NCI-H524 (cell line): ENCODE results near the gene SNAPC4.

Experiments
- DNase-seq, 2 experiments: peaks; one replicate each; lab custom pipeline; 2025; lab: John Stamatoyannopoulos, UW

Gene SNAPC4

DNA sequence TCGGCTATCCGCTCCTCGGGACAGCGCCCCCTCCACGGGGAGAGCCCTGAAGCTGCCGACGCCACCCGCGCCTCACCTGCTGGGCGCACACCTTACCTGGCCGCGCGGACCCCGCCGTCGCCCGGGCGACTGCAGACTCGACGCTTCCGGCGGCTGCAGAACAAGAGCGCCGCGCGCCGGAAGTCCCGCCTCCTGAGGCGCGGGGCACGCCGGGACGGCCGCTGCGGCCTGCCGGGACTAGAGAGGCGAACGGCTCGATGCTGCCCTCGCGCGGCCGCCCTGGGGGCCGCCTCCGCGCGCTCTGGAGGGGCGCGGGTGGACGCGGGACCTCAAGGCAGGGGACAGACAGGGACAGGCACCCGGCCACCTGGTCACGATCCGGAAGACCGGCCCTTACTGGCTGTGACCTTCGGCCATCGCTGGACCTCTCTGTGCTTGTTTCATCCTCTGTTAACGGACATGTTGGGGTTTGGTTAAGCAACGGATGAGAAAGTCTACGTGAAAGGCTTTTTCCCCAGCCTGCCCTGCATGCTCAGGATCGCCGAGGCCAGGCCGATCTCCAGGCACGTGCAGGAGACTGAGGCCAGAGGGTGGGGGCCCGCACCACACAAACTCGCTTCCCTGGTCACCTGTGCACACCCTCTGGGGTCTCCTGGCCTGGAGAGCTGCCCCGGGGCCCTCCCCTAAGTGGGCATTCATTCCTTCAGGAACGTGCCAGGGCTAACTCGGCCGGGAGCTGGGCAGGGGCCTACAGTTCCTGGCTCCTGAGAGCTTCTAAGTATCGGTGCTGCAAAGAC lies at the start of gene SNAPC4:
TSS of gene SNAPC4 (minus strand) at position 133 of the 797 bp plus-strand sequence. CDS start 1,742 bp downstream, outside the sequence.
- peak; percentile 81 to 93 for DNase-seq

DNA sequence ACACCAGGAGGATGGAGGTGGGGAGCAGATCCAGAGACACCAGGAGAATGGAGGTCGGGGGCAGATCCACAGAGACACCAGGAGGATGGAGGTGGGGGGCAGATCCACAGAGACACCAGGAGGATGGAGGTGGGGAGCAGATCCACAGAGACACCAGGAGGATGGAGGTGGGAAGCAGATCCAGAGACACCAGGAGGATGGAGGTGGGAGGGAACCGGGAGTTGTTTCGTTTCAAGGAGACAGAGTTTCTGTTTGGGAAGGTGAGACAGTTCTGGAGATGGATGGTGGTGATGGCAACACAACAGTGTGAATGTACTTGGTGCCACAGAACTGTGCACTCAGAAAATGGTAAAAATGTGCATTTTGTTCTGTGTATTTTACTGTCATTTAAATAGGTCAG lies 48.7 kb upstream of the SNAPC4 start:
- no peak for DNase-seq

DNA sequence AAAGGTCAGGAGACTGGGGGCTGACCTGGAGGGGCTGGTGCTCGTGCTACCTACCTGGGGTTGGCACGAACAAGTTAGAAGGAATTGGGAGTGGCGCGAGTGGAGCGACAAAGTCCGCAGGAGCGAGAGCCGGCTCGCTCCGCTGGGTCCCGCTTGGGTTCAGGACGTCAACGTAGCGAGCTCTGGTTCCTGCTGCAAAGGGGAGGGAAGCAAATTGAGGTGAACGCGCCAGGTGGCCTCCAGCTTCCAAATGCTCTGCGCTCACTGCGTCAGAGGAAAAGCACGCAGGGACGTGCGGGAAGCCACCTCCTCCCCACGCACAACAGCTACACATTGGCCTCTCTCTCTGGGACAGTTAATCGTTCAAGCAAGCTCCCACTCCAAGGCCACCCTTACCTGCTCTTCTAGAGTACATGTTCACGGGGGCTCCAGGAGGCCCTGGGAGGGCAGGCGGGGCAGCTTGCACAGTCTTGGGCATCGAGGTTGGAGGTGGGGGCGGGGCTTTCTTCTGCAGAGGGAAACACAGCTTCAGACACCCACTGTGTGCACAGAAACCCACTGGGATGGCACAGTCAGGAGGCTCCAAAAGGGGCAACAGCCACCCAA lies 47.3 kb upstream of the SNAPC4 start:
- DNase-seq: no peak

DNA sequence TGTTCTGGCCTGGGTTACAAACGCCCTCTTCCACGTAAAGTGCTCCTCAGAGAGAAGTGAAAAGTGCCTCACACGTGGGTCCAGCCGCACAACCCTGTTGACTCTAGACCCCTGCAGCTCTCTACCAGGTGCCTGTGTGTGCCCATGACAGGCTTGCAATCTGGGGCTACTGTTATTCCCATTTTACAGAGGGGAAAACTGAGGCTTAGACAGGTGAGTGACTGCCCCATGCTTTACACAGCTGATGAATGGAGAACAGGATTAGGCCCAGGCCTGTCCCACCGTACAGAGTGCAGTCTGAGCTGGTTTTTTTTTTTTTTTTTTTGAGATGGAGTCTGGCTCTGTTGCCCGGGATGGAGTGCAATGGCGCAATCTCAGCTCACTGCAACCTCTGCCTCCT lies 45.8 kb upstream of the SNAPC4 start:
- DNase-seq: no peak

GRCh38 chr9:136444102-136444501 lies 44.1 kb upstream of the SNAPC4 start:
- DNase-seq: no peak

GRCh38 chr9:136443687-136444086 lies 43.7 kb upstream of the SNAPC4 start:
- DNase-seq: no peak

GRCh38 chr9:136443087-136443486 lies 43.1 kb upstream of the SNAPC4 start:
- no peak for DNase-seq

GRCh38 chr9:136442265-136442664 lies 42.3 kb upstream of the SNAPC4 start:
- no peak for DNase-seq

DNA sequence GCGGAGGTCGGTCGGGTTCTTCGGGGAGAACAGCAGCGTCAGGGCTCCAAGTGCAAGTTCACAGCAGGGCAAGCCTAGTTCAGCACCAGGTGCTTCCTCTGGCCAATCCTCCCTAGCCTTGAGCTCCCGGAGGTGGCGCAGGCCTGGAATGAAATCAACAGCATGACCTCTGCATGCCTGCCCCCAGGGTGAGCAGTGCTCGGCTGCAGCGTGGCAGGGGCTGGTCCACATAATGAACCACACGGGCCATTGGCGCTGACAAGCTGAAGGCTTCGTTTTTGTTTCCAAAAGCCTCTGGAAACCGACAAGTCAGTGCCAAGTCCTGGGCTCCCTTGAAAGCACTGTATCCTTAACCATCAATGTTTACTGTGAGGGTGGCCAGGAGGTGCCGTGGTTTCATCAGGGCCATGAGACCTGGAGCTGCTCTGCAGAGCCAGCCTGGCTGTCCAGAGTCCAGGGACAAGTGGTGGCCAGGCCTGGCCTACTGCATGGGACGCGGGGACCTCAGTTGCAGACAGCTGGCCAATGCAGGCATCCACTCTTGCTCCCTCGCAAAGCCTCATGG lies 41.8 kb upstream of the SNAPC4 start:
- DNase-seq: no peak

DNA sequence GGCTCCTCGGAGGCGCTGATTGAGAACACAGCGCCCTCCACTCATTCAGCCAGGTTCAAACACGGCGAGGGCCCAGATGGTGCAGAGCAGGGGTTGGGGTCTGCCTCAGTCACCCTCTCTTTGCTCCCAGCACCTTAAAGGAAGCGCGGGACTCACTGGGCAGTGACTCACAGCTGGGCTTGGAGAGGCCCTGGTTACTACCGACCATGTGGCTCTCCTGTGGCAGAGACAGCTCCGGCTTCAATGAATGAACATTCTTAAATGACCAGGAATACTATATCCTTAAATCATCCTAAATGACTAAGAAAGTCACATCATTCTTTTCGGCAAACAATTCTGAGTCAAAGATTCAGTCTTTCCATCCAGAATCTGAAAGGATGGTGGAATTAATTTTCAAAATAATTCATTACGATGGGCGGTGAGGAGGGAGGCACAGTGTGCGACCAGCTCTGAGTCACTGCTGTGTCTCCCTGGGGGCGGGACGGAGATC lies 41.3 kb upstream of the SNAPC4 start:
- DNase-seq: no peak

DNA sequence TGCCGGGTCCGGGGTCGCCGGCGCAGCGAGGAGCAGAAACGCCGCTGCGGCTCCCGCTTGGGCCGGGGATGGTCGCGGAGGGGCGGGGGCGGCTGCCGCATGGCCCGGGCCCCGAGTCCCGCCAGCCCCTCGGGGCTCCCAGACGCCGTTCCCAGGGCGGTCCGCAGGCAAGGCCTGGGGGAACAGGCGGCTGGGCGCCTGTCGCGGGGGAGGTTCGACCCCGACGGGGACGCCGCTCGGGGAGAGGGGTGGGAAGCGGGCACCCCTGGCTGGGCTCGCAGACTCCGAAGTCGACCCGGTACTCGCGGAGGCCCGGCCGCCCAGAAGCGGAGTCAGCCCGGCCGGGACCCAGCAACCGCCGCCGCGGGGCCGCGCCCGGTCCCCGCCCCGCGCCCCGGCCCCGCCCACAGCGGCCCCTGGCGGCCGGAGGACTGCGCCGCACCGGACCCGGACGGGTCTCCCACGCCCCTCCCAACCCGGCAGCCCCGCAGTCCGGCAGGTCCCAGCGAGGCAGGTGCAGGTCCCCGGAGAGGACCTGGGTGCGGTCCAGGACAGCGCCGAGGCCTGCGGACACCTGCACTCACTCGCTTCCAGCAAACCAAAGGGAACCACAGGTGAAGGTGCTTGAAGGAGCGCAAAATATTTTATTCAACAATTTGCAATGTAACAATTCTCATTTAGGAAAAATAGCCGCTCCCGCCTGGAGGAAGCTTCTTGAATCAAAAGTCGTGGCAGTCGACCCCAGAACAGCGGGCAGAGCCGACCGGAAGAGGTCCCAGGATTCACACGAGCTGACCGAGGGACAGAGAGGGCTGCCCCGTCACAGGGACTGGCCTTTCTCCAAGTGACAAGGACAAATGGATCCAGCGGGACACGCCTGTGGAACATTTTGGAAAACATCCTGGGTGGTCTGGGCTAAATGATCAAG lies 39.8 kb upstream of the SNAPC4 start, which contains the start of gene INPP5E:
TSS of gene INPP5E (minus strand) at position 365 of the 928 bp plus-strand sequence. CDS start 426 bp downstream, outside the sequence.
- peak; percentile 26 to 60 for DNase-seq

GRCh38 chr9:136438548-136439480 lies 38.8 kb upstream of the SNAPC4 start:
- peak in 1 of 2 experiments; percentile 41 for DNase-seq

DNA sequence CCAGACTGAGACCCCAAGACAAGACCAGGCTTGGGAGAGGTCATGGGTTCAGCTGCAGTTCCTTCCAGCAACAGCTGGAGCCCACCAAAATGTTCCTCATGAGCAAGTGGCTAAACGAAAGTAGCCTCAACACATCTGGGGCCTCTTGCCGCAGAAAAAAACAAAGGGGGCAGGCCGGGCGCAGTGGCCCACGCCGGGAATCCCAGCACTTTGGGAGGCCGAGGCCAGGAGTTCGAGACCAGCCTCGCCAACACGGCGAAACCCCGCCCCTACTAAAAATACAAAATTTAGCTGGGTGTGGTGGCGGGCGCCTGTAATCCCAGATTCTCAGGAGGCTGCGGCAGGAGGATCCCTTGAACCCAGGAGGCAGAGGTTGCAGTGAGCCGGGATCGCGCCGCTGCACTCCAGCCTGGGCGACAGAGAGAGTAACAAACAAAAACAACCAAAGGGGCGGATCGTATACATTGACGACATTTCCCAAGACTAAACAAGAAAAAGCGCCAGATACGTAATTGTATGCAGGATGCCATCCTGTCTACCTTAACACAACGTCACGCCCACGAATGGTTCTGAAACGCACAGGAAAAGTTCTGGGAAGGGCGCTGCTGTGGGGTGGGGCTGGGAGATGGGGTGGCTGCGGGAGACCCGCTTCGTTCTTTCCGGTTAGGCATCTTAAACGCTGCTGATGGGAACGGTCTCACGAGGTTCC lies 38.0 kb upstream of the SNAPC4 start:
- no peak for DNase-seq

DNA sequence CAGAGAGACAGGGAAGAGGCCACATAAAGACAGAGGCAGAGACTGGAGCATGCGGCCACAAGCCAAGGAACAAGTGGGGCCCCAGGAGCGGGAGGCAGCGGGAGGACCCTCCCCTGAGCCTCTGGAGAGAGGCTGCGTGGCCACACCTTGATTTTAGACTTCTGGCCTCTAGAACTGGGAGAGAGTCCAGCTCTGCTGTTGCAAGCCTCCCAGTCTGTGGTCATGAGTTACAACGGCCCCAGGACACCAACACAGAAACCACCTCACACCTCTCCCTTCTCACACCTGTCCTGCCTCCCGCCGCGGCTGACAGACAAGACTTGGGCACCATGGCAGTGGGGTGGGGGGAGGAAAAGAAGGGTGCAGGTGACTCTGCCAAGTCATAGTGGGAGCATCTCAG lies 37.5 kb upstream of the SNAPC4 start:
- no peak for DNase-seq

DNA sequence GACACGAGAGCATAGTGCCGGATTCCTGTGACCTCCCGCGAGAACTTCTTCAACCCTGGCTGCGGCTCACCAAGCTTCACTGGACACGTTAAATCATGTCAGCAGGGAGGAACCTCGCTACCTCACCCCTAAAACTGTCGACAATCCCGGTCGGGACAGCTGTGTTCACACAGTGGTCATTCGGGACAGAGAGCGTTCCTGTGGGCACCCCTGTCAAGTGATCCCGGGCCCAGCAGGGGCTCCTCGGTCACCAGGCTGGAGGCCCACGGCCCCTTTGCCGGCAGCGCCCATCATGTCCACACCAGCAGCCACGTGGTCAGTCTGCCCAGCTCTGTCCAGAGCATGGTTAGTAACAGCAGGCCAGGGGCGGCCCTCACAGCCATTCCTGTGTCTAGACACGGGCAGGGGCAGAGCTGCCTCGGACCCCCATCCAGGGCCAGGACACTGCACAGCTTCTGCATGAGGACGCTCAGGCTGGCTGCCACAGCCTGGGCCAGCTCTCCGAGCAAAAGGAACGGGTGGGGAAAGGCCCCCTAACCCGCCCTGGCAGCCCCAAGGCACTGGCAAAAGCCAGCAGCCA lies 36.2 kb upstream of the SNAPC4 start:
- no peak for DNase-seq

GRCh38 chr9:136434580-136435169 lies 34.7 kb upstream of the SNAPC4 start:
- DNase-seq: no peak

DNA sequence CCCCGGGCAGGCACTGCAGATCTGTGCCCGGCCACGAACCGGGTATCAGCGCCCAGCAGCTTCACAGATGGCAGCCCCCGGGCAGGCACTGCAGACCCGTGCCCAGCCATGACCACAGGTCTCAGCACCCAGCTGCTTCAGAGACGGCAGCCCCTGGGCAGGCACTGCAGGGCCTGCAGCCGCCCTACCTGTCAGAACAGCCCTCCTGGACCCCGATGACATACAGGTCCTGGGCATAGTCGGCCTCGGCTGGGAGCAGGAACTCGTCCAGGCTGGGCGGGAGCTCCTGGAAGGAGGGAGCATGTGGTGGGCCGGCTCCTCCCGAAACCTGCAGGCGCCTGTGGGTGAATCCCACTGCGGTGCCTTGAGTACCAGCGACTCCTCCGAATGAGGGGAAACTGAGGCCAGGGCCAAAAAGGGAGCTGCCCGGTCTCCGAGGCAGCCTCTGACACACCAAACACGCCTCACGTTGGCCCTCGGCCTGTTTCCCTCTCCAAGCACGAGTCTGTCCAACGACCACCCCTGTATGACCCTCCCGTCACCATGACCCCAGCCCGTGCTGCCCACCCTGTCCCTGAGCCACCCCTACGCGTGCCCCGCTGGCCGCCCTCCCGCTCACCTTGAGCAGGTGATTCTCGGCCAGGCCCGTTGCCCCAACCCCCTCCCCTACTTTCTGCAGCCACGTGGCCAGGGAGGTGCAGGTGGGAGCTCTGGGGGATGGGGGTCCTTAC lies 34.0 kb upstream of the SNAPC4 start:
- DNase-seq: no peak

GRCh38 chr9:136433043-136433715 lies 33.2 kb upstream of the SNAPC4 start:
- no peak for DNase-seq
